GM12801 (cell line): Measurements from ENCODE around the gene SLC8B1.

ENCODE experiments used
- TF ChIP-seq, protein P1 (sequence below): IDR thresholded peaks from one replicate; pipeline ENCODE4 v1.5.1; 2011; ENCODE audit warnings: control low read depth; ENCODE audit not compliant: insufficient read length; ENCODE audit errors: extremely low read depth

Gene SLC8B1

GRCh38 chr12:113254298-113254697 is 80.6 kb downstream of the SLC8B1 start:
- TF ChIP-seq, protein P1, sequence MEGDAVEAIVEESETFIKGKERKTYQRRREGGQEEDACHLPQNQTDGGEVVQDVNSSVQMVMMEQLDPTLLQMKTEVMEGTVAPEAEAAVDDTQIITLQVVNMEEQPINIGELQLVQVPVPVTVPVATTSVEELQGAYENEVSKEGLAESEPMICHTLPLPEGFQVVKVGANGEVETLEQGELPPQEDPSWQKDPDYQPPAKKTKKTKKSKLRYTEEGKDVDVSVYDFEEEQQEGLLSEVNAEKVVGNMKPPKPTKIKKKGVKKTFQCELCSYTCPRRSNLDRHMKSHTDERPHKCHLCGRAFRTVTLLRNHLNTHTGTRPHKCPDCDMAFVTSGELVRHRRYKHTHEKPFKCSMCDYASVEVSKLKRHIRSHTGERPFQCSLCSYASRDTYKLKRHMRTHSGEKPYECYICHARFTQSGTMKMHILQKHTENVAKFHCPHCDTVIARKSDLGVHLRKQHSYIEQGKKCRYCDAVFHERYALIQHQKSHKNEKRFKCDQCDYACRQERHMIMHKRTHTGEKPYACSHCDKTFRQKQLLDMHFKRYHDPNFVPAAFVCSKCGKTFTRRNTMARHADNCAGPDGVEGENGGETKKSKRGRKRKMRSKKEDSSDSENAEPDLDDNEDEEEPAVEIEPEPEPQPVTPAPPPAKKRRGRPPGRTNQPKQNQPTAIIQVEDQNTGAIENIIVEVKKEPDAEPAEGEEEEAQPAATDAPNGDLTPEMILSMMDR = no peak

DNA sequence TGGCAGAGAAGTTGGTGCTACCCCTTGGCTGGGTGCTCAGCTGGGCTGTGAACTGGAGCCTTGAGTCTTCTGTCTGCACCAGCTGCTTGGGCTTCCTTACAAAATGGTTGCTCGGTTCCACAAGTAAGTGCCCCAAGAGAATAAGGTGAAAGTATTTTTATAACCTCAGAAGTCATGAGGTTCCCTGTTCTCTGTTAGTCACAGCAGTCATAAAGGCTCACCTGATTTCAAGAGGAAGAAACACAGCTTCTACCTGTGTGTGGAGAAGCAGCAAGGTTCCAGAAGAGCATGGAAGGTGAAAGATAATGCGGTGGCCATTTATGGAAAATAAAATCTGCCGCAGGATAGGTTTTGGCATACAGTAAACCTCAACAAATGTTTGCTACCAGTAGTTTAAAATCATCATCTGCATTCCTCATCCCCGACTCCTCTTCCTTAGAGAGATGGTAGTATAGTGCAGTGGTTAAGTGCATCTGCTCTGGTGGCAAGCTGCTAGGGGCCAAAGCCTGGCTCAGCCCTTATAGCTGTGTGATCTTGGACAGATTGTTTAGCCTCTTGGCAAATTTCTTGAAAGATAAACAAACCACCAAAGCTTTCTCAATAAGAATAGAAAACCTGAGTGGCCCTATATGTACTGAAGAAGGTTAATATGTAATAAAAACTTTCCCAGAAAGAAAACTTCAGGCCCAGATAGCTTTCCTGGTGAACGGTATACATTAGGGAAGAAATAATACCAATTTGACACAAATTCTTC is 81.2 kb downstream of the SLC8B1 start:
- TF ChIP-seq, protein P1 = no peak

DNA sequence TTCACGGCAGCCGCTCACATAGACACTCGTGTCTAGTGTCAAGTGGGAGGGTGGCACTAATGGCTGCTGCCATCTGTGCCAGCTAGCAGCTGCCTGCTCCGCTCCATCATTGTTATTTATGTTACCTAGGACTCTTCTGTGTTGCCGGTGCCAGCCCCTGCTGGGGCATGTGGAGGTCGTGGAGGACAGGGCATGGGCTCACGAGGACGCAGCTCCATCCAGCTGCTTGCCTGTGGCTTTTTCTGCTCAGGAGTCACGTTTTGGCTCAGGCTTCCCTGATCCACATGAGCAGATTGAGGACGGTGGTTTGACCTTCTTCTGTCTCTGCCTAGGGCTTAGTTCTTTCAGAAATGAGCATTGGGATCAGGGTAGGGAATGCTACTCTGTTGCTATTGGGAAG is 82.4 kb downstream of the SLC8B1 start:
- TF ChIP-seq, protein P1 = no peak

- TF ChIP-seq, protein P1 = no peak
These were observed 83.4 kb downstream of the SLC8B1 start for GRCh38 chr12:113251404-113252070.

DNA sequence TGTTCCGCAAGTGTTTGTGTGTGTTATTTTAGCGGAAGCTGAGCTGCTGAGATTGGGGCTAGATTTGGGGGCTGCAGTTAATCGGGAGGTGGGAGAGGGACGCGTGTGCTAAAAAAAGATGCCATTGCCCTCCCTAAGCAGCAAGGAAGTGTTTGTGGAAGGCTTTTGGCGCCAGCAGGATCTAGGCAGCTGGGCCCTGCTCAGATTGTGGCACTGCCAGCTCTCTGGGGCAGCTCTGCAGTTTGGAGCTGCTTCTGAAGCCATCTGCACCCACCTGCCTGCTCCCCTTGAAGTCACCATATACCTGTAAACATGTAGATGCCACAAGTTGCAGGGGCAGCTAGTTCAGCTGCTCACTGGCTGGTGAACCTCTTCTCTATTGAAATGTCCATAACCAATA is 84.9 kb downstream of the SLC8B1 start:
- TF ChIP-seq, protein P1 = no peak

DNA sequence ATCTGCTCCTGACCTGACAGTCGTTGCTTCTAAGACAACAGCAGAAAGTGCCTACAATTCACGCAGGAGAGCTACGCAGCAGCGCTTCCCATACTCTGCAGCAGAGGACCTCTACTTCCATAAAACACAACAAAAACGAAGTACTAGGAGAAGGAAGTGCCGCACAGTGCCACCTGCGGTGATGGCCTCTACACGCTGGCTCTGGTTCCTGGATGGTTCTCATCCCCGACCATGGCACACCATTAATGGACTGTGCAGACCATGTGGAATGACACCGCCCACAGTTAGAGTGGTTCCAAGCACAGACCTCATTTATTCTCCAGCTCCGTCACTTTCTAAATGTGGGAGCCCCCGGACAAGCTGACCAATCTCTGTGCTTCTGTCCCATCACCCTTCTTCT is 85.4 kb downstream of the SLC8B1 start:
- TF ChIP-seq, protein P1 = no peak

- TF ChIP-seq, protein P1 = no peak
These were observed 86.0 kb downstream of the SLC8B1 start for GRCh38 chr12:113248842-113249435.
